Endothelial cell of umbilical vein (primary cell): ENCODE data around the gene TTC36. TPM values are rescaled to one million over a fixed set of nuclear protein-coding genes. Genes with fewer than 3 reads are reported as not detected.

ENCODE experiments used
- BruUV-seq: library from RNA; stranded (reverse); fragments of 400-500 nt; replicated peaks from 2 replicates; lab custom pipeline; 2021; lab: Mats Ljungman, UMichigan
- CTCF ChIA-PET: fragments of 300-600, 350-600 bp; sonication (Branson Sonifier 250); formaldehyde crosslinking; loops from one replicate; lab custom pipeline; 2021; ENCODE audit warnings: antibody characterized with exemption, inconsistent platforms; lab: Charles Lee
- POLR2A ChIA-PET: fragments of 300-600, 350-600 bp; sonication (Branson Sonifier 250); formaldehyde crosslinking; loops from one replicate; lab custom pipeline; 2021; ENCODE audit warnings: antibody characterized with exemption, inconsistent platforms; lab: Charles Lee
- DNase-seq: peaks from one replicate; pipeline ENCODE4 v3.0.0-alpha.2; 2011; ENCODE audit warnings: low read depth, low spot score
- FAIRE-seq: peaks from 2 replicates; lab custom pipeline; 2011; peaks lifted over from hg19 to GRCh38; lab: Jason Lieb, UNC
- H2AFZ ChIP-seq: 2 replicates; pipeline ENCODE4 v1.6.0; 2012; ENCODE audit warnings: low read depth, low read length, control low read depth, inconsistent platforms
- H3K27ac ChIP-seq: 2 replicates; pipeline ENCODE4 v1.5.1; 2011; ENCODE audit warnings: low read depth, mild to moderate bottlenecking, control low read depth, low read length, moderate library complexity; ENCODE audit not compliant: insufficient read depth
- H3K27me3 ChIP-seq, 2 experiments: 2 replicates each; pipeline versions ENCODE4 v1.6.0 to v1.6.1; 2011; ENCODE audit warnings: low read length in 2 of 2, mixed read lengths in 1 of 2; ENCODE audit not compliant: control insufficient read depth in 2 of 2, insufficient read depth in 2 of 2
- H3K36me3 ChIP-seq, 2 experiments: 2 replicates in 1 of 2; 3 replicates in 1 of 2; pipeline ENCODE4 v1.5.1; 2011; ENCODE audit warnings: low read length in 2 of 2, mild to moderate bottlenecking in 1 of 2, moderate library complexity in 1 of 2; ENCODE audit not compliant: control insufficient read depth in 2 of 2, insufficient read depth in 2 of 2; ENCODE audit errors: extremely low read depth in 1 of 2
- H3K4me1 ChIP-seq: 3 replicates; pipeline ENCODE4 v1.5.1; 2011; ENCODE audit warnings: mild to moderate bottlenecking, low read length; ENCODE audit not compliant: control insufficient read depth, insufficient read depth; ENCODE audit errors: extremely low read depth
- H3K4me2 ChIP-seq: 2 replicates; pipeline ENCODE4 v1.6.1; 2011; ENCODE audit warnings: low read length, control low read depth, mixed read lengths; ENCODE audit not compliant: insufficient read depth
- H3K4me3 ChIP-seq, 3 experiments: fragments of 200-600 bp in 1 of 3; sonication (generic), shearing (Covaris generic) in 1 of 3; replicated peaks in 1 of 3; 2 replicates each; pipeline ENCODE4 v1.5.1; 2011 to 2016; ENCODE audit warnings: control low read depth in 3 of 3, low read length in 3 of 3, mild to moderate bottlenecking in 2 of 3, inconsistent platforms in 1 of 3, low read depth in 1 of 3, moderate library complexity in 1 of 3; ENCODE audit not compliant: insufficient read depth in 1 of 3
- H3K79me2 ChIP-seq: 2 replicates; pipeline ENCODE4 v1.6.0; 2012; ENCODE audit warnings: low read length, inconsistent platforms; ENCODE audit not compliant: control insufficient read depth, insufficient read depth
- H3K9ac ChIP-seq: replicated peaks from 2 replicates; pipeline ENCODE3; 2011; ENCODE audit warnings: low read length, control low read depth; ENCODE audit not compliant: insufficient read depth; ENCODE audit errors: extremely low read depth
- H3K9me1 ChIP-seq: replicated peaks from 3 replicates; pipeline ENCODE4 v1.6.0; 2011; ENCODE audit warnings: mild to moderate bottlenecking, low read length; ENCODE audit not compliant: control insufficient read depth, insufficient read depth; ENCODE audit errors: extremely low read depth
- H3K9me3 ChIP-seq: replicated peaks from 2 replicates; pipeline ENCODE4 v1.5.1; 2012; ENCODE audit warnings: low read length, inconsistent platforms; ENCODE audit not compliant: control insufficient read depth, insufficient read depth
- H4K20me1 ChIP-seq: replicated peaks from 2 replicates; pipeline ENCODE3; 2011; ENCODE audit warnings: mild to moderate bottlenecking, low read length; ENCODE audit not compliant: control insufficient read depth, insufficient read depth; ENCODE audit errors: extremely low read depth
- CTCF ChIP-seq, 2 donors: IDR thresholded peaks; 1 replicate in 1 of 2; 2 replicates in 1 of 2; pipeline ENCODE4 v1.5.1; 2011; ENCODE audit warnings: low read length in 2 of 2, mild to moderate bottlenecking in 2 of 2, moderate library complexity in 2 of 2, control low read depth in 1 of 2, inconsistent platforms in 1 of 2, low read depth in 1 of 2; ENCODE audit not compliant: insufficient read depth in 1 of 2; ENCODE audit errors: extremely low read depth in 1 of 2
- EZH2 ChIP-seq: IDR thresholded peaks from 2 replicates; pipeline ENCODE4 v1.6.1; 2012; ENCODE audit warnings: borderline replicate concordance, low read depth, mild to moderate bottlenecking, moderate library complexity, low read length, inconsistent platforms; ENCODE audit not compliant: severe bottlenecking
- FOS ChIP-seq: IDR thresholded peaks from 2 replicates; pipeline ENCODE4 v1.6.1; 2011; ENCODE audit warnings: mild to moderate bottlenecking, low read length, moderate library complexity, borderline replicate concordance; ENCODE audit not compliant: insufficient read depth
- GATA2 ChIP-seq: IDR thresholded peaks from 2 replicates; pipeline ENCODE4 v1.7.0; 2011; ENCODE audit warnings: low read depth, mild to moderate bottlenecking, moderate library complexity, mixed read lengths, low read length; ENCODE audit not compliant: insufficient read length, insufficient read depth
- JUN ChIP-seq: IDR thresholded peaks from 2 replicates; pipeline ENCODE4 v1.6.1; 2011; ENCODE audit warnings: borderline replicate concordance, low read depth; ENCODE audit not compliant: insufficient read length, insufficient read depth
- MAX ChIP-seq: IDR thresholded peaks from 2 replicates; pipeline ENCODE4 v1.6.1; 2011; ENCODE audit not compliant: insufficient read depth, insufficient read length
- MYC ChIP-seq: IDR thresholded peaks from one replicate; pipeline ENCODE4 v1.6.1; 2011; ENCODE audit warnings: mild to moderate bottlenecking, low read depth, low read length
- POLR2A ChIP-seq: IDR thresholded peaks from 2 replicates; pipeline ENCODE4 v1.6.1; 2012; ENCODE audit warnings: low read depth, mild to moderate bottlenecking, control low read depth, low read length
- POLR2AphosphoS5 ChIP-seq: IDR thresholded peaks from 2 replicates; pipeline ENCODE4 v1.6.1; 2012; ENCODE audit warnings: low read depth, mild to moderate bottlenecking, control low read depth, low read length, moderate library complexity; ENCODE audit not compliant: insufficient read depth
- dilution Hi-C: fragments of 300-500 bp; cut with MboI; formaldehyde crosslinking; loops from one replicate; pipeline ENCODE4 v1.15.0; 2019; ENCODE audit warnings: low sequenced_read_pairs; ENCODE audit not compliant: extremely low pct_ligation_motif_present
- intact Hi-C: fragments of 100-400 bp; cut with micrococcal nuclease; formaldehyde crosslinking; loops from one replicate; pipeline ENCODE4 v1.10.0; 2022
- polyA plus RNA-seq, 4 experiments: library from polyadenylated mRNA; depleted of rRNA in 3 of 4; stranded (reverse) in 3 of 4; unstranded in 1 of 4; fragments of >200 nt; gene quantifications; 2 replicates each; pipeline versions ENCODE4 v1.2.1 to v1.2.3, GENCODE V29; 2011 to 2012; ENCODE audit warnings: missing spikeins in 1 of 4
- total RNA-seq: library from RNA; stranded (reverse); gene quantifications from 2 replicates; pipeline ENCODE4 v1.2.3, GENCODE V29; 2021

TTC36 gene
- total and polyA plus RNA-seq, 2 donors (not counting 3 experiments of a cell fraction or from before 2014, with no cell fraction given) = 0.60 TPM; not detected in 1

DNA sequence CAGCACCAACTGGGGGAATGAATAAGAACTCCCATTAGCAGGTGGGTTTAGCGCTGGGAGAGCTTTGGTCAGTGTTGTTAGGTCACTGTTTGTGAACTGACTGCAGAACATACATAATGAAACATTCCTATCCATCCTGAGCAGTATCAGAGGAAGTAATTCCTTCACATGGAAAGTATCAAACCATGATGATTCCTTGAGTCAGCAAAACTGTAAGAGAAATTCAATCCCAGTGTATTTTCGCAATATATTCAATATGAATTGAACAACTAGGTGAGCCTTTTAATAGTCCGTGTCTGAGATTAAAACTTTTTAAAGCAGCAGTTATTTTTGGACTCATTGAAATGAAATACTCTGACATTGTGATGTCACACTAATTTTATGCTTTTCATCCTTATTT lies 42.9 kb upstream of the TTC36 start:
- H3K4me2 ChIP-seq = no peak overlapping the region
- no peaks in the 10 kb centered on the region for H3K79me2 ChIP-seq
- no peaks in the 10 kb centered on the region for H3K9me1 ChIP-seq
- no TSS peak for BruUV-seq
- no peak overlapping the region for H2AFZ ChIP-seq
- H3K27me3 ChIP-seq = no peaks in the 10 kb centered on the region
- H4K20me1 ChIP-seq = no peaks in the 10 kb centered on the region
- H3K9ac ChIP-seq = no peak overlapping the region
- DNase-seq (no peak), FAIRE-seq (no peak)
- H3K9me3 ChIP-seq = no peaks in the 10 kb centered on the region
- H3K4me3 ChIP-seq = no peak overlapping the region
- H3K36me3 ChIP-seq = peaks cover 16 to 24% of the 10 kb centered on the region in 2 experiments
- POLR2A ChIA-PET = no interaction called here
- dilution Hi-C loops (loop anchor here (25.0 kb wide), 1 partner anchor 97 kb away; no protein-coding TSS in a partner anchor), intact Hi-C loops (no loop called here)
- CTCF ChIA-PET = interaction anchor here (0.6 kb wide), 1 partner anchor 74 kb away, joined by 3 read pairs; no protein-coding TSS in a partner anchor
- H3K27ac ChIP-seq = no peak overlapping the region
- no peaks in the 10 kb centered on the region for H3K4me1 ChIP-seq
- no peak for TF ChIP-seq MYC
- TF ChIP-seq POLR2AphosphoS5 = no peak
- TF ChIP-seq JUN = no peak
- TF ChIP-seq CTCF (IDR thresholded peaks at IDR 0.05; ENCODE audit: extremely low read depth in 1 of 2, insufficient read depth in 1 of 2, low read depth in 1 of 2, low read length in 2 of 2) = no peak
- TF ChIP-seq FOS = no peak
- TF ChIP-seq POLR2A = no peak
- no peak for TF ChIP-seq GATA2
- no peak for TF ChIP-seq MAX
- TF ChIP-seq EZH2 = no peak
